Ovary (tissue), 9 donors: ENCODE data around the gene PLEKHG2. TPM values are rescaled to one million over a fixed set of nuclear protein-coding genes. Genes with fewer than 3 reads are reported as not detected.

Experiments
- DNase-seq, 5 donors: peaks; one replicate each; pipeline ENCODE4 v3.0.0-alpha.2; 2019 to 2020
- H3K27ac ChIP-seq, 2 donors: fragments of 200-600 bp; one replicate each; pipeline versions ENCODE4 v1.5.1 to v1.8.0; 2019 to 2022
- H3K27me3 ChIP-seq: fragments of 200-600 bp; one replicate; pipeline ENCODE4 v1.8.0; 2022
- H3K36me3 ChIP-seq: fragments of 200-600 bp; sonication (generic); one replicate; pipeline ENCODE4 v1.5.1; 2019
- H3K4me1 ChIP-seq: one replicate; pipeline ENCODE4 v1.8.1; 2013; ENCODE audit warnings: mild to moderate bottlenecking, moderate library complexity; ENCODE audit not compliant: insufficient read depth
- H3K4me3 ChIP-seq: fragments of 200-600 bp; sonication (generic); one replicate; pipeline ENCODE4 v1.5.1; 2017
- H3K9me3 ChIP-seq, 2 donors: fragments of 200-600 bp in 1 of 2; sonication (generic) in 1 of 2; one replicate each; pipeline versions ENCODE4 v1.5.1 to v1.8.1; 2013 to 2019; ENCODE audit warnings: mild to moderate bottlenecking in 1 of 2, moderate library complexity in 1 of 2
- EP300 ChIP-seq: sonication (generic); formaldehyde crosslinking; IDR thresholded peaks from one replicate; pipeline ENCODE4 v1.6.1; 2017; ENCODE audit warnings: antibody characterized with exemption
- POLR2A ChIP-seq: fragments of 450-650 bp; IDR thresholded peaks from one replicate; pipeline ENCODE4 v1.6.1; 2017; ENCODE audit warnings: antibody characterized with exemption, mild to moderate bottlenecking, moderate library complexity
- WGBS, 3 donors: extraction: QIAGEN DNeasy Blood & Tissue Kit in 1 of 3; methylation state at CpG; one replicate each; pipeline versions ENCODE4 v1.1.5 to v1.1.7; 2013 to 2017; 5-methylcytosine and 5-hydroxymethylcytosine counted together
- intact Hi-C, 4 donors: fragments of 100-400 bp; cut with DNase I; formaldehyde crosslinking; loops; one replicate each; pipeline versions ENCODE4 v1.11.0 to v1.15.1; 2022 to 2023
- microRNA-seq, 3 donors: library from miRNA; unstranded; fragments of <30 nt; microRNA quantifications; one replicate each; pipeline versions ENCODE4 to v1.2.0, GENCODE V29; 2019 to 2020
- polyA plus RNA-seq, 2 donors: library from polyadenylated mRNA; stranded (reverse); fragments of 200-250 nt in 1 of 2; fragments of 350-450 nt in 1 of 2; fragmentation: Illumina TruSeq in 1 of 2; extraction: RNeasy Lipid Tissue Mini Kit (QIAGEN cat#74804) in 1 of 2; gene quantifications; one replicate each; pipeline ENCODE4 v1.2.3, GENCODE V29; 2013 to 2014
- small RNA-seq: library from RNA; depleted of rRNA; stranded (forward); fragments of <200 nt; gene quantifications from one replicate; pipeline ENCODE3, GENCODE V24; 2016
- total RNA-seq, 7 donors: library from RNA; depleted of rRNA in 2 of 7; stranded (reverse); fragments of >200 nt in 2 of 7; fragmentation: NEBNext Ultra II Directional in 3 of 7; extraction: Animal tissue kit (Norgen Biotek cat#: 25700) in 3 of 7; gene quantifications; one replicate each; pipeline versions ENCODE4 v1.1.0 to v1.2.4, GENCODE V29; 2016 to 2023
- TF ChIP-seq, protein P1 (sequence below), 3 donors: fragments of 450-650 bp in 2 of 3; fragments of 200-600 bp in 1 of 3; IDR thresholded peaks; one replicate each; pipeline versions ENCODE4 v1.5.1 to v1.8.0; 2016 to 2022; ENCODE audit warnings: antibody characterized with exemption in 3 of 3, mild to moderate bottlenecking in 1 of 3
- donor health status: DM: no; HTN: no; CAD: no; lungs with moderate emphysema.
- donor health status: DM: no; HTN: no; CAD: no.
- donor health status: Bipolar disorder and iron deficiency.
- donor health status: DM: yes; HTN: yes; CAD: no.
- donor health status: DM: no; HTN: no; CAD: no.
- donor health status: DM: yes; HTN: yes; CAD: no.

PLEKHG2 gene
- total and polyA plus RNA-seq, 9 donors, result 8.6 to 68.0 (median 26.6) TPM

- no peaks in the 10 kb centered on the region for H3K36me3 ChIP-seq
- H3K4me1 ChIP-seq, result no peaks in the 10 kb centered on the region
- H3K9me3 ChIP-seq, result no peaks in the 10 kb centered on the region
- DNase-seq, result peak; percentile 38 to 69 (median 61)
- TF ChIP-seq EP300 (no peak), POLR2A (no peak)
- TF ChIP-seq, protein P1, sequence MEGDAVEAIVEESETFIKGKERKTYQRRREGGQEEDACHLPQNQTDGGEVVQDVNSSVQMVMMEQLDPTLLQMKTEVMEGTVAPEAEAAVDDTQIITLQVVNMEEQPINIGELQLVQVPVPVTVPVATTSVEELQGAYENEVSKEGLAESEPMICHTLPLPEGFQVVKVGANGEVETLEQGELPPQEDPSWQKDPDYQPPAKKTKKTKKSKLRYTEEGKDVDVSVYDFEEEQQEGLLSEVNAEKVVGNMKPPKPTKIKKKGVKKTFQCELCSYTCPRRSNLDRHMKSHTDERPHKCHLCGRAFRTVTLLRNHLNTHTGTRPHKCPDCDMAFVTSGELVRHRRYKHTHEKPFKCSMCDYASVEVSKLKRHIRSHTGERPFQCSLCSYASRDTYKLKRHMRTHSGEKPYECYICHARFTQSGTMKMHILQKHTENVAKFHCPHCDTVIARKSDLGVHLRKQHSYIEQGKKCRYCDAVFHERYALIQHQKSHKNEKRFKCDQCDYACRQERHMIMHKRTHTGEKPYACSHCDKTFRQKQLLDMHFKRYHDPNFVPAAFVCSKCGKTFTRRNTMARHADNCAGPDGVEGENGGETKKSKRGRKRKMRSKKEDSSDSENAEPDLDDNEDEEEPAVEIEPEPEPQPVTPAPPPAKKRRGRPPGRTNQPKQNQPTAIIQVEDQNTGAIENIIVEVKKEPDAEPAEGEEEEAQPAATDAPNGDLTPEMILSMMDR (IDR thresholded peaks at IDR 0.05), result peak; percentile 30 to 49 (median 43)
- H3K27ac ChIP-seq, result no peak overlapping the region
- no peak overlapping the region for H3K4me3 ChIP-seq
- no peaks in the 10 kb centered on the region for H3K27me3 ChIP-seq
- 44 to 45% (median 45%) methylated on average over 9 of the region's 9 CpGs for WGBS, 3 donors
- intact Hi-C loops, result loop anchor here in 2 of 4 donors (10.0 kb wide), 1 partner anchor 61 kb away; the partner anchor contains the start of gene EID2B (in 2 of the 2)
Observed at GRCh38 chr19:39474139-39474620, 61.7 kb downstream of the PLEKHG2 start.

DNA sequence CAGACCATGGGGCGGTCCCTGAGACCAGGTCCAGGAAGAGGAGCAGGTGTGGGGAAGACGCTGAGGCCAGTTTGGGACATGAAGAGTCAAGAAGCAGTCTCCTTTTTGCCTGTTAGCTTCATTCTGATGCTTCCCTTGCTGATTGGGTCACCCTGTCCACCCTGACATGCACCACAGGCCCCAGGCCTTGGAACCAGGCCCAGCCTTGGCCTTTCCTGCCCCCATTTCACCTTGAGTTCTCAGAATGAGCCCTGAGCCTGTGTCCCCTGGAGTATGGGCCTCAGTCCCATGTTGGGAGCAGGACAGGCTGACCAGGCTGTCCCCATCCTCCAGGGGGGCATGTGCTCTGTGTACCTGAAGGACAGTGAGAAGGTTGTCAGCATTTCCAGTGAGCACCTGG is 63.3 kb downstream of the PLEKHG2 start:
- H3K36me3 ChIP-seq, result no peaks in the 10 kb centered on the region
- WGBS, 3 donors, result 89 to 100% (median 91%) methylated on average over 2 of the region's 2 CpGs

More for the DNA sequence above, 63.3 kb downstream of the PLEKHG2 start:
- intact Hi-C loops, result loop anchor here in 2 of 4 donors (10.0 kb wide), 1 partner anchor 59 kb away; the partner anchor contains the start of gene EID2B (in 2 of the 2)
- Histone ChIP-seq H3K4me1 (no peaks in the 10 kb centered on the region), H3K9me3 (no peaks in the 10 kb centered on the region), H3K27ac (no peak overlapping the region), H3K4me3 (no peak overlapping the region), H3K27me3 (no peaks in the 10 kb centered on the region)
- DNase-seq, result no peak
- TF ChIP-seq EP300 (no peak), POLR2A (no peak)
- TF ChIP-seq, protein P1 (IDR thresholded peaks at IDR 0.05), result no peak

Small RNA genes lying within 50 kb of the gene (microRNA-seq; reads per million reads assigned to microRNA genes)
- 0 to 0.32 (median 0) reads per million in 3 donors for gene MIR4530

Small RNA genes lying within 50 kb of the gene (small RNA-seq; reads per million reads assigned to genes)
- gene MIR4530 (not detected), gene RN7SL566P (not detected)

Other genes with a start within 250 kb of the PLEKHG2 start
- gene NCCRP1, start 215.7 kb upstream of the PLEKHG2 start, total RNA-seq, result 1 to 10 TPM in 1 of 7 donors, under 1 TPM in 2, not detected in 4; 0.20 to 4.4 (median 0.22) TPM
- under 1 TPM; 0.05 to 0.15 TPM for gene NCCRP1, start 215.7 kb upstream of the PLEKHG2 start, polyA plus RNA-seq
- gene SYCN, start 208.4 kb upstream of the PLEKHG2 start, total RNA-seq, result 1 to 10 TPM in 2 of 7 donors, not detected in 5; 1.2 to 2.4 TPM
- not detected for gene SYCN, start 208.4 kb upstream of the PLEKHG2 start, polyA plus RNA-seq
- not detected for gene IFNL3, start 167.7 kb upstream of the PLEKHG2 start, total RNA-seq
- gene IFNL3, start 167.7 kb upstream of the PLEKHG2 start, polyA plus RNA-seq, result not detected
- gene IFNL4, start 163.8 kb upstream of the PLEKHG2 start, total RNA-seq, result under 1 TPM in 2 of 7 donors, not detected in 5; 0.17 to 0.23 TPM
- gene IFNL4, start 163.8 kb upstream of the PLEKHG2 start, polyA plus RNA-seq, result not detected
- not detected for gene IFNL2, start 144.3 kb upstream of the PLEKHG2 start, total RNA-seq
- not detected for gene IFNL2, start 144.3 kb upstream of the PLEKHG2 start, polyA plus RNA-seq
- not detected for gene IFNL1, start 116.3 kb upstream of the PLEKHG2 start, total RNA-seq
- not detected for gene IFNL1, start 116.3 kb upstream of the PLEKHG2 start, polyA plus RNA-seq
- 1 to 10 TPM in 4 of 7 donors, under 1 TPM in 3; 0.12 to 2.2 (median 1.2) TPM for gene LRFN1, start 91.8 kb upstream of the PLEKHG2 start, total RNA-seq
- 1 to 10 TPM in 1 of 2 donors, under 1 TPM in 1; 0.40 to 1.2 TPM for gene LRFN1, start 91.8 kb upstream of the PLEKHG2 start, polyA plus RNA-seq
- gene GMFG, start 76.6 kb upstream of the PLEKHG2 start, total RNA-seq, result 10 to 100 TPM in 3 of 7 donors, 1 to 10 TPM in 4; 5.6 to 21.9 (median 9.9) TPM
- 10 to 100 TPM; 20.5 to 39.7 TPM for gene GMFG, start 76.6 kb upstream of the PLEKHG2 start, polyA plus RNA-seq
- 100 to 1,000 TPM in 5 of 7 donors, 10 to 100 TPM in 2; 59.0 to 139 (median 110) TPM for gene SAMD4B, start 70.2 kb upstream of the PLEKHG2 start, total RNA-seq
- gene SAMD4B, start 70.2 kb upstream of the PLEKHG2 start, polyA plus RNA-seq, result 100 to 1,000 TPM in 1 of 2 donors, 10 to 100 TPM in 1; 64.4 to 119 TPM
- 10 to 100 TPM; 31.0 to 60.2 (median 47.4) TPM for gene PAF1, start 21.6 kb upstream of the PLEKHG2 start, total RNA-seq
- gene PAF1, start 21.6 kb upstream of the PLEKHG2 start, polyA plus RNA-seq, result 10 to 100 TPM; 52.7 to 78.1 TPM
- gene MED29, start 21.3 kb upstream of the PLEKHG2 start, total RNA-seq, result 10 to 100 TPM; 27.7 to 62.9 (median 59.9) TPM
- 10 to 100 TPM; 43.5 to 48.8 TPM for gene MED29, start 21.3 kb upstream of the PLEKHG2 start, polyA plus RNA-seq
- 100 to 1,000 TPM in 6 of 7 donors, 10 to 100 TPM in 1; 78.1 to 995 (median 152) TPM for gene ZFP36, start 5.8 kb upstream of the PLEKHG2 start, total RNA-seq
- 100 to 1,000 TPM; 204 to 320 TPM for gene ZFP36, start 5.8 kb upstream of the PLEKHG2 start, polyA plus RNA-seq
- gene RPS16, start 23.3 kb downstream of the PLEKHG2 start, total RNA-seq, result 1,000 to 10,000 TPM; 3,321 to 5,287 (median 4,531) TPM
- gene RPS16, start 23.3 kb downstream of the PLEKHG2 start, polyA plus RNA-seq, result 1,000 to 10,000 TPM; 2,348 to 7,403 TPM
- 100 to 1,000 TPM in 4 of 7 donors, 10 to 100 TPM in 3; 51.4 to 127 (median 101) TPM for gene SUPT5H, start 32.9 kb downstream of the PLEKHG2 start, total RNA-seq
- gene SUPT5H, start 32.9 kb downstream of the PLEKHG2 start, polyA plus RNA-seq, result 100 to 1,000 TPM in 1 of 2 donors, 10 to 100 TPM in 1; 98.8 to 163 TPM
- 10 to 100 TPM; 31.5 to 59.9 (median 51.4) TPM for gene TIMM50, start 68.2 kb downstream of the PLEKHG2 start, total RNA-seq
- gene TIMM50, start 68.2 kb downstream of the PLEKHG2 start, polyA plus RNA-seq, result 10 to 100 TPM; 41.2 to 48.3 TPM
- under 1 TPM in 3 of 7 donors, not detected in 4; 0.10 to 0.33 (median 0.24) TPM for gene DLL3, start 86.3 kb downstream of the PLEKHG2 start, total RNA-seq
- under 1 TPM; 0.10 to 0.22 TPM for gene DLL3, start 86.3 kb downstream of the PLEKHG2 start, polyA plus RNA-seq
- under 1 TPM in 1 of 7 donors, not detected in 6; 0.27 TPM for gene SELENOV, start 102.5 kb downstream of the PLEKHG2 start, total RNA-seq
- under 1 TPM in 1 of 2 donors, not detected in 1; 0.39 TPM for gene SELENOV, start 102.5 kb downstream of the PLEKHG2 start, polyA plus RNA-seq
- 1 to 10 TPM; 3.1 to 7.0 (median 6.2) TPM for gene EID2B, start 120.2 kb downstream of the PLEKHG2 start, total RNA-seq
- 1 to 10 TPM; 2.3 to 7.5 TPM for gene EID2B, start 120.2 kb downstream of the PLEKHG2 start, polyA plus RNA-seq
- gene EID2, start 127.5 kb downstream of the PLEKHG2 start, total RNA-seq, result 10 to 100 TPM in 5 of 7 donors, 1 to 10 TPM in 2; 6.9 to 17.0 (median 13.1) TPM
- 10 to 100 TPM; 10.5 to 13.5 TPM for gene EID2, start 127.5 kb downstream of the PLEKHG2 start, polyA plus RNA-seq
- gene LGALS13, start 189.9 kb downstream of the PLEKHG2 start, total RNA-seq, result not detected
- not detected for gene LGALS13, start 189.9 kb downstream of the PLEKHG2 start, polyA plus RNA-seq
- gene LGALS16, start 243.2 kb downstream of the PLEKHG2 start, total RNA-seq, result not detected
- gene LGALS16, start 243.2 kb downstream of the PLEKHG2 start, polyA plus RNA-seq, result not detected